Measurements from ENCODE around the gene CCT3. TPM values are rescaled to one million over a fixed set of nuclear protein-coding genes. Genes with fewer than 3 reads are reported as not detected.

CCT3 gene
- total RNA-seq, 1 donor from 2014 or later = 193 TPM

GRCh38 chr1:156259805-156260204 lies 78.3 kb downstream of the CCT3 start:
- Mint-ChIP-seq H3K36me3 (ENCODE audit: unreplicated experiment) (peaks cover 53% of the 10 kb centered on the region), H3K4me1 (ENCODE audit: unreplicated experiment) (no peaks in the 10 kb centered on the region), H3K27ac (ENCODE audit: unreplicated experiment) (no peak overlapping the region), H3K9me3 (ENCODE audit: unreplicated experiment) (no peaks in the 10 kb centered on the region), H3K27me3 (ENCODE audit: unreplicated experiment) (no peaks in the 10 kb centered on the region), H3K4me3 (ENCODE audit: unreplicated experiment) (no peak overlapping the region)
- TF ChIP-seq CTCF (IDR thresholded peaks at IDR 0.05) = no peak
- no peak for DNase-seq (ENCODE audit: extremely low spot score, unreplicated experiment)

Other genes starting within 250 kb of the CCT3 start
- 733 and 792 TPM in 2 replicates for gene LMNA, start 223.6 kb downstream of the CCT3 start, total RNA-seq
- gene SEMA4A, start 184.7 kb downstream of the CCT3 start, total RNA-seq = 1.6 and 1.8 TPM in 2 replicates
- gene SLC25A44, start 144.2 kb downstream of the CCT3 start, total RNA-seq = 20.2 and 23.4 TPM in 2 replicates
- gene PMF1, start 125.3 kb downstream of the CCT3 start, total RNA-seq = 54.1 and 57.0 TPM in 2 replicates
- 0.52 TPM in 1 of 2 replicates, not detected in the other for gene BGLAP, start 96.1 kb downstream of the CCT3 start, total RNA-seq
- 12.0 and 12.5 TPM in 2 replicates for gene PAQR6, start 90.2 kb downstream of the CCT3 start, total RNA-seq
- 75.8 and 78.1 TPM in 2 replicates for gene SMG5, start 55.5 kb downstream of the CCT3 start, total RNA-seq
- gene TMEM79, start 54.0 kb downstream of the CCT3 start, total RNA-seq = 2.6 and 3.3 TPM in 2 replicates
- gene GLMP, start 42.6 kb downstream of the CCT3 start, total RNA-seq = 77.1 and 86.4 TPM in 2 replicates
- not detected in 2 replicates for gene VHLL, start 39.0 kb downstream of the CCT3 start, total RNA-seq
- not detected in 2 replicates for gene TSACC, start 234 bp upstream of the CCT3 start, total RNA-seq
- not detected in 2 replicates for gene RHBG, start 30.9 kb upstream of the CCT3 start, total RNA-seq
- gene MEF2D, start 162.5 kb upstream of the CCT3 start, total RNA-seq = 33.8 and 45.8 TPM in 2 replicates
- gene IQGAP3, start 234.3 kb upstream of the CCT3 start, total RNA-seq = 8.6 and 9.8 TPM in 2 replicates
- gene TTC24, start 241.4 kb upstream of the CCT3 start, total RNA-seq = not detected in 2 replicates

All from osteocyte (in vitro differentiated cells).